Neural cell (in vitro differentiated cells): ENCODE measurements around the gene PHACTR1. TPM values are rescaled to one million over a fixed set of nuclear protein-coding genes. Genes with fewer than 3 reads are reported as not detected.
A peak's percentile ranks its signal among the peaks of the same experiment; 100 is the strongest.

Source experiments
- H2AFZ ChIP-seq: fragments of 200-600, 300-800 bp; sonication (generic), shearing (Covaris generic); 2 replicates; pipeline ENCODE4 v1.6.0; 2014; ENCODE audit warnings: low read depth, mild to moderate bottlenecking, antibody characterized with exemption, low read length, moderate library complexity
- H3F3A ChIP-seq: fragments of 200-600 bp; shearing (Covaris generic); 2 replicates; pipeline ENCODE4 v1.6.1; 2016; ENCODE audit warnings: mild to moderate bottlenecking, moderate library complexity, mixed read lengths, antibody characterized with exemption, low read length; ENCODE audit not compliant: insufficient read depth, poor library complexity, severe bottlenecking
- H3K27ac ChIP-seq: fragments of 200-600, 300-800 bp; sonication (generic), shearing (Covaris generic); 2 replicates; pipeline ENCODE4 v1.5.1; 2014; ENCODE audit warnings: mild to moderate bottlenecking, low read length, moderate library complexity
- H3K27me3 ChIP-seq: fragments of 300-800, 200-600 bp; sonication (generic), shearing (Covaris generic); 2 replicates; pipeline ENCODE4 v1.6.0; 2014; ENCODE audit warnings: mild to moderate bottlenecking, low read depth, low read length, moderate library complexity; ENCODE audit not compliant: insufficient read depth
- H3K36me3 ChIP-seq: fragments of 300-800, 200-600 bp; sonication (generic), shearing (Covaris generic); 2 replicates; pipeline ENCODE4 v1.5.1; 2014; ENCODE audit warnings: mild to moderate bottlenecking, antibody characterized with exemption, low read length, moderate library complexity; ENCODE audit not compliant: insufficient read depth
- H3K4me2 ChIP-seq: fragments of 300-800, 200-600 bp; sonication (generic), shearing (Covaris generic); 2 replicates; pipeline ENCODE4 v1.6.0; 2014; ENCODE audit warnings: mild to moderate bottlenecking, low read length
- H3K4me3 ChIP-seq: fragments of 300-800, 200-600 bp; sonication (generic), shearing (Covaris generic); 2 replicates; pipeline ENCODE4 v1.5.1; 2014; ENCODE audit warnings: mild to moderate bottlenecking, low read length, moderate library complexity
- H3K79me2 ChIP-seq: fragments of 200-600 bp; shearing (Covaris generic); replicated peaks from 2 replicates; pipeline ENCODE4 v1.6.0; 2014; ENCODE audit warnings: mild to moderate bottlenecking, low read length, moderate library complexity; ENCODE audit not compliant: insufficient read depth
- H3K9ac ChIP-seq: fragments of 300-800, 200-600 bp; sonication (generic), shearing (Covaris generic); 2 replicates; pipeline ENCODE4 v1.6.1; 2016; ENCODE audit warnings: mild to moderate bottlenecking, low read length, mixed read lengths
- H3K9me2 ChIP-seq: fragments of 200-600 bp; shearing (Covaris generic); 2 replicates; pipeline ENCODE4 v1.6.1; 2016; ENCODE audit warnings: mild to moderate bottlenecking, low read length, mixed read lengths; ENCODE audit not compliant: insufficient read depth
- H3K9me3 ChIP-seq: fragments of 200-600, 300-800 bp; sonication (generic), shearing (Covaris generic); 2 replicates; pipeline ENCODE4 v1.6.1; 2016; ENCODE audit warnings: mild to moderate bottlenecking, mixed run types, low read length, moderate library complexity, mixed read lengths
- H4K20me1 ChIP-seq: fragments of 200-600 bp; shearing (Covaris generic); 2 replicates; pipeline ENCODE4 v1.6.1; 2016; ENCODE audit warnings: mild to moderate bottlenecking, mixed run types; ENCODE audit not compliant: insufficient read depth
- CTCF ChIP-seq: fragments of 450-650 bp; IDR thresholded peaks from 2 replicates; pipeline ENCODE4 v1.5.1; 2014; ENCODE audit warnings: antibody characterized with exemption, mild to moderate bottlenecking, moderate library complexity; ENCODE audit not compliant: poor library complexity, severe bottlenecking
- EP300 ChIP-seq: fragments of 450-650 bp; conservative IDR thresholded peaks from 2 replicates; pipeline ENCODE4 v1.6.1; 2014; ENCODE audit warnings: antibody characterized with exemption, mild to moderate bottlenecking, moderate library complexity; ENCODE audit not compliant: poor library complexity, severe bottlenecking
- EZH2 ChIP-seq: fragments of 200-600, 300-800 bp; shearing (Covaris generic), sonication (generic); IDR thresholded peaks from 2 replicates; pipeline ENCODE4 v1.6.1; 2014; ENCODE audit warnings: antibody characterized with exemption, low read length, borderline replicate concordance, mild to moderate bottlenecking; ENCODE audit not compliant: insufficient read depth, poor library complexity, severe bottlenecking
- POLR2AphosphoS5 ChIP-seq: IDR thresholded peaks from 2 replicates; pipeline ENCODE4 v1.6.1; 2012
- RAD21 ChIP-seq: fragments of 450-650 bp; conservative IDR thresholded peaks from 2 replicates; pipeline ENCODE4 v1.6.1; 2014; ENCODE audit warnings: antibody characterized with exemption, mild to moderate bottlenecking, moderate library complexity
- REST ChIP-seq: IDR thresholded peaks from 2 replicates; pipeline ENCODE4 v1.6.1; 2012; ENCODE audit warnings: borderline replicate concordance
- SMC3 ChIP-seq: fragments of 450-650 bp; conservative IDR thresholded peaks from 2 replicates; pipeline ENCODE4 v1.6.1; 2014; ENCODE audit warnings: antibody characterized with exemption, mild to moderate bottlenecking, moderate library complexity; ENCODE audit not compliant: poor library complexity
- TAF1 ChIP-seq: IDR thresholded peaks from 2 replicates; pipeline ENCODE4 v1.6.1; 2012; ENCODE audit warnings: low read depth
- polyA plus RNA-seq: library from polyadenylated mRNA; depleted of rRNA; stranded (reverse); fragments of >200 nt; gene quantifications from 2 replicates; pipeline ENCODE4 v1.2.3, GENCODE V29; 2014

PHACTR1 gene
- polyA plus RNA-seq, 1 donor from 2014 or later = 7.8 TPM

- no peak overlapping the region for H3K9ac ChIP-seq
- H3K27ac ChIP-seq = no peak overlapping the region
- no peaks in the 10 kb centered on the region for H3K27me3 ChIP-seq
- no peaks in the 10 kb centered on the region for H3K9me3 ChIP-seq
- H4K20me1 ChIP-seq = no peaks in the 10 kb centered on the region
- no peaks in the 10 kb centered on the region for H3K9me2 ChIP-seq
- H3K4me2 ChIP-seq = no peak overlapping the region
- no peak overlapping the region for H3K4me3 ChIP-seq
- TF ChIP-seq REST (peak; percentile 80), EP300 (no peak)
- H2AFZ ChIP-seq = no peak overlapping the region
- H3K36me3 ChIP-seq = no peaks in the 10 kb centered on the region
- no peaks in the 10 kb centered on the region for H3K79me2 ChIP-seq
- H3F3A ChIP-seq = no peaks in the 10 kb centered on the region
These were observed 132.6 kb downstream of the PHACTR1 start for GRCh38 chr6:12848964-12849808.

- no peaks in the 10 kb centered on the region for H3F3A ChIP-seq
- no peaks in the 10 kb centered on the region for H3K36me3 ChIP-seq
- no peaks in the 10 kb centered on the region for H3K27me3 ChIP-seq
- no peaks in the 10 kb centered on the region for H3K9me2 ChIP-seq
- no peak overlapping the region for H3K4me2 ChIP-seq
- no peak overlapping the region for H3K27ac ChIP-seq
- H3K4me3 ChIP-seq = no peak overlapping the region
- H3K9ac ChIP-seq = no peak overlapping the region
- H2AFZ ChIP-seq = no peak overlapping the region
- TF ChIP-seq EZH2 (no peak), TAF1 (no peak), POLR2AphosphoS5 (no peak), SMC3 (no peak), RAD21 (no peak), REST (no peak), CTCF (no peak)
- no peaks in the 10 kb centered on the region for H4K20me1 ChIP-seq
- no peaks in the 10 kb centered on the region for H3K79me2 ChIP-seq
- H3K9me3 ChIP-seq = no peaks in the 10 kb centered on the region
These were observed 133.2 kb downstream of the PHACTR1 start for GRCh38 chr6:12849809-12850198.
